Activated CD4-positive, alpha-beta T cell treated with anti-CD3 and anti-CD28 coated beads for 4 hours (primary cell): ENCODE data around the gene OR6B3.
A peak's percentile ranks its signal among the peaks of the same experiment; 100 is the strongest.
"Not testable (repeated sequence)": the region's sequence is repeated elsewhere in the genome, so short reads cannot be mapped to it uniquely, and the experiment has no call there.

Experiments
- DNase-seq, 2 donors: peaks; one replicate each; pipeline ENCODE4 v3.0.0-alpha.2; 2020

The OR6B3 gene

GRCh38 chr2:240053173-240054155, at the start of gene OR6B3:
OR6B3 (minus strand) TSS chr2:240053521.
- DNase-seq, result no peak

GRCh38 chr2:240098349-240098748, 45.0 kb upstream of the OR6B3 start:
- no peak for DNase-seq

DNA sequence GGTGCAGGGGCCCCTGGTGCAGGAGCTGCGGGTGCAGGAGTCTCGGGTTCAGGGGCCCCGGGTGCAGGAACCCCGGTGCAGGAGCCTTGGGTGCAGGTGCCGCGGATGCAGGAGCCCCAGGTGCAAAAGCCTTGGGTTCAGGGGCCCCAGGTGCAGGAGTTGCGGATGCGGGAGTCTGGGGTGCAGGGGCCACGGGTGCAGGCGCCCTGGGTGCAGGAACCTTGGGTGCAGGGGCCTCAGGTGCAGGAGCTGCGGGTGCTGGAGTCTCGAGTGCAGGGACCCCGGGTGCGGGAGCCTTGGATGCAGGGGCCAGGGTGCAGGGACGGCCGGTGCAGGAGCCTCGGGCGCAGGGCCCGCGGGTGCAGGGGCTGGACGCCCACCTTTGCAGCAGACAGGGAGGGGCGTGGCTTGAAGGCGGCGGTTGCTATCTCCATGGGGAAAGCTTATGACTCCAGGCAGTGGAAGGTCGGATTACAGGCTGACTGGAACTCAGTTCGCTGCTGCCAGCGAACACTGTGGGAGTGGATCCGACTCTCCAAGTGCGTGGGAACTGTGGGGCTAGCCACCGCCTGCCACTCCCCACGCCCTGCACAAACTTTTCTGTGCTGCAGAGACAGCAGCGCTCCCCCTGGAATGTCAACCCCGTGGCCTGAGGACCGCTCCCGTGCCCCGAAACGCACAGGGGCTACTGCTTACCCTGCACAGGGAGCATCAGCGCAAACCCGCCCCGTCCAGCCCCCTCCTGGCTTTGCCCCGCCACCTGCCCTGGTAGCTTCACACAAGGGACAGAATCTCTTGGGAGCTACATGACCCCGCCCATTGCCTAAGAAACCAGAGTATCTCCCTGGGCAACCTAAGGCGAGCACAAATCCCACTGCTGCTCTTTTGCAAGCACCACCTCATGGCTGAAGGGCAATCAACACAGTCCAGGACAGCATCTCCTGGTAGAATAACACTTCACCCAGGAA, 42.5 kb upstream of the OR6B3 start:
- no peak for DNase-seq

DNA sequence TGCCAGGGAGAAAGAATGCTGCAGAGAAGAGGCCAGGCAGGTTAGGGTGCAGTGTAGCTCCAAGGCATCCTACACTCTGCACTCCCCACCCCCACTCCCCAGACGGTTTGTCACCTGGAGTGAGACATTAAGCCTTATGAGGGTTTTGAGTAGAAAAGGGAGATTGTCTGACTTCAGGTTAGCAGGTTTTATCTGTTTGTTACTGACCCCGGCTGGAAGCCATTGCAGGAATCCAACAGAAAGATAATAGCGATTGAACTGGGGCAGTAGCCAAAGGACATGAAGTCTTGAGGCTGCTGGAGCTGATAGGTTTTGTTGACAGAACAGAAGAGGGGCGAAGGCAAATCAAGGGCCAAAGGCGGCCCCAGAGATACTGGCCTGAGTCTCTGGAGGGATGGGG, 36.0 kb upstream of the OR6B3 start:
- no peak for DNase-seq

- no peak for DNase-seq
These were observed 33.2 kb upstream of the OR6B3 start for GRCh38 chr2:240086563-240086962.

GRCh38 chr2:240078631-240079030, 25.3 kb upstream of the OR6B3 start:
- DNase-seq, result no peak

DNA sequence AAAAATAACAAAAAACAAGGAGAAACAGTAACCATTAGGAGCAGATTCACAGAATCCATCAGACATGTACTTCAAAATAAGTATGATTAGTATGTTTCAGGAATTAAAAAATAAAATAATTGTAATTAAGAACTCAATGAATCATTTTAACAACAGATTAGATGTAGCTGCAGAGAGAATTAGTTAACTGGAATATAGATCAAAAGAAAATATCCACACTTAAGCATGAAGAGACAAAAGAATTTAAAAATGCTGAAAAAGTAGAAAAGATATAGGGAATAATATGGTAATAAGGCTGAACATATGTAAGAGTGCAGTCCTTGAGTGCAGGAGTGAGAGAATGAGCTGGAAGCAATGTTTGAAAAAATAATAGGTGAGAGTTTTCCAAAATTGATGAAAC, 24.1 kb upstream of the OR6B3 start:
- DNase-seq, result no peak

DNA sequence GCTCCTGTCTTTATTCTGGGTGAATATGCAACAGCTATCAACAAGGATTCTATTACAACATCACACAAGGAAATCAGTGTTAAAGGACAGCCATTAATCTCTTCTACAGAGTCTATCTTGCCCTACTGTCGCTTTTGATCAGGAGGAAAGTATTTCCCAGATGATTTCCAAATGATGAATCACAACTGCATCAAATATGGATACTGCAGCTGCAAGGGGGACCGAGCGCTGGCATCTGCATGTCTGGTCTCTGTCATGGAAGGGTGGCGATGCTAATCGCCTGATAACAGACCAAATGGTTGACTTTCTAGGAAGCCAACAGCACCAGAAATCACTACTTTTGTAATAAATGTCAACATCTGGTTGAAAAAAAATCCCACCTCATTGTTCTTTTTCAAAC, 21.2 kb upstream of the OR6B3 start:
- no peak for DNase-seq

DNA sequence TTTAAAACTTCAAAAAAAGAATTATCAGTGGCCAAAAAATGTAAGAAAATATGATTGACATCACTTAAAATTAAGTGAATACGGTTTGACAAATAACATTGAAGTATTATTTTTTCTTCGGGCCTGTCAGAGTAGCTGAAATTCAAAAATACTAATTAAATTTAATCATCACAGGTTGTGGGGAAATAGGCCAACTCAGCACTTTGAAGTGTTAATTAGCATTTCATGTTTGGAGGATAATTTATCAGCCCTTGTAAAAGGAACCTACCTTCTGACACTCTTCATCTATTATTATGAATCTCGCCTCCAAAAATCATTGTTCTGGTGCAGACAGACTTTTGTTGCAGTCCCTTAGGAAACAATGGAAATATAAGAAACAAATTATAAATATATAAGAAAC, 17.6 kb upstream of the OR6B3 start:
- DNase-seq, result no peak

- DNase-seq, result no peak
These were observed 16.5 kb upstream of the OR6B3 start for GRCh38 chr2:240069829-240070228.

DNA sequence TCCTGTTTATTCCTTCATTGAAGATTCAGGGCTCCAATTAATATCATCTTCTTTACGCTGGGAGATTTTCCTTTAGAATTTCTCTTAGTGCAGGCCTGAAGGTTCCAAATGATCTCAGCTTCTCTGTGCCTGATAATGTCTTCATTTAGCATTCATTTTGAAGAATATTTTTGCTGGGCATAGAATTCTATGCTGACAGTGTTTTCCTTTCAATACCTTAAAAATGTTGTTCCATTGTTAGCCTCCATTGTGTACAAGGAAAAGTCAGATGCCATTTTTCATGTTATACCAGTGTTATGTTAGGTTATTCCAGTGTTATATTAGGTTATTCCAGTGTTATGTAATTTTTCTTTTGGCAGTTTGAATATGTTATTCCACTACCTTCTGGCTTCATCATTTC, 14.9 kb upstream of the OR6B3 start:
- no peak for DNase-seq

GRCh38 chr2:240066489-240066888, 13.2 kb upstream of the OR6B3 start:
- DNase-seq, result no peak

- no peak for DNase-seq
These were observed 11.6 kb upstream of the OR6B3 start for GRCh38 chr2:240064898-240065297.

DNA sequence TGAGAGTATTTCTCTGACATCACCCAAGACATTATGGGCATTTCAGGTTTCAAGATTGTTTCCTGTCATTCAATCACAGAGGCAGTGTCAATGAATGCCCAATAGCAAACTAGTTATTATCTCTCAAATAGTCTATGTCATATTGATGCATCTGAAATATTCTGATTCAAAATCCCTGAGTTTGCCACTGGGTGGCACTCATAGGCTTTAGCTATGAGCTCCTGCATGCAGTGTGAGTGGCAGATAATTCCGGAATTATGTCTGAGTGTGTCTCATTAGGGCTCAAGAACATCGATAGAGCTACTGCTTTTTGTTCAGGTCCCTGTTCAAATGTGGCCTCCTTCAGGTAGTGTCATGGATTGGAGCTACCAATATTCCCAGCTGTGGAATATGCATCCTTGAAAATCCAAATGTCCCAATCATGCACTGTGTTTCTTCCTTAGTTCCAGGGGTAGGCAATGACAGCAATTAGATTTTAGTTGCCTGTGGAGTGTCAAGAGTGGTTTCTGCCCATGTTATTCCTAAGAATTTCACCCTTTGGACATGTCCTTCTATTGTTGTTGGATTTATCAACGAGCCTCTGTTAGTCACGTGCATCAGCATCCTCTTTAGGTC, 7.8 kb upstream of the OR6B3 start:
- DNase-seq, result peak; percentile 34 to 49

DNA sequence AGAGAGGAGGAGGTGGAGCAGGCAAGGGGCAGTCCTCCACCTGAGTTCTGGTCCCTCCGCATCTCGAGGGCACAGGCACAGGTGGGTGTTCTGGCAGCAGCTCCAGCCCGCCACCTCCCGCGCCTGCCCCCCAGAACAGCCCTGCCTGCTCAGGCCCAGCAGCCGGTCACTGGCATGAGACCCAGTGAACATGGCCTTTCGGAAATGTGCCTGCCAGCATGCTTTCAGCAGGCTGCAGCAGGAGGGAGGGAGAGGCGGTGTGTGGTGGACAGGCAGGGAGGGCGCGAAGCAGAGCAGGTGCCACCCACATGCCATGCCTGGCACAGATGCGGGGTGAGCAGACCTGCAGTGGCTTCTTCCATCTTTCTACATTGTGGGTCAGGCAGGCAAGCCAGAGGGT, 3.4 kb upstream of the OR6B3 start:
- DNase-seq, result no peak

DNA sequence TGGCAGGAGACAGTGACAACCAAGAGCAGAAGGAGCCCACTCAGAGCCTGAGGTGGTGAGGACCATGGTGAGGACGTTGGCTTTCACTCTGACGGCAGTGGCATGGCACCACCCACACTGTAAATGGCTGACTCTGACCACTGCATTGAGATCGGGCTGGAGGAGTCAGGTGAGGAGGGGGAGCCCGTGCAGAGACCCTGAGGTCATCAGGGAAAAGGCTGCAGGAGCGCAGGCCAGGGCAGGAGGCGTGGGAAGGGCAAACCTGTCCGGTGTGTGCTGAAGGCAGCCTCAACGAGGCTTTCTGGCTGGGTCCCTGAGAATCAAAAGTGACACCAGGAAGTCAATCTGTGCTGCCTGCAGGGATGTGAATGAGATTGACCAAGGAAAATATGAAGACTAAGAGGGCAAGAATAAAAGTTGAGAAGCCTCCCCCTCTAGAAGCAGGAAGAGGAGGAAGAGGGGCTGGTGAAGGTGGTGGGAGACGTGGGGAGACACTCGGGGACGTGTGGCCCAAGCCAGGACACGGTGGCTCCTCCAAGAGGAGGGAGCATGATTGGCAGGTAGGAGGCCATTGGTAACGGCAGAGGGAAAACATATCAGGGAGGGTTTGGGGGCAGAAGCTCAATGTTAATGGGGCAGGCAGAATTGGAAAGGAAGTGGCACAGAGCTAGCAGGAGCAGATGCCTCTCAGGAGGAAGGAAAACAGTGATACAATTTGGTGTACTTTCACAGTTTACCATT, 2.0 kb upstream of the OR6B3 start:
- no peak for DNase-seq

GRCh38 chr2:240052524-240052923, 797 bp downstream of the OR6B3 start:
- no peak for DNase-seq

DNA sequence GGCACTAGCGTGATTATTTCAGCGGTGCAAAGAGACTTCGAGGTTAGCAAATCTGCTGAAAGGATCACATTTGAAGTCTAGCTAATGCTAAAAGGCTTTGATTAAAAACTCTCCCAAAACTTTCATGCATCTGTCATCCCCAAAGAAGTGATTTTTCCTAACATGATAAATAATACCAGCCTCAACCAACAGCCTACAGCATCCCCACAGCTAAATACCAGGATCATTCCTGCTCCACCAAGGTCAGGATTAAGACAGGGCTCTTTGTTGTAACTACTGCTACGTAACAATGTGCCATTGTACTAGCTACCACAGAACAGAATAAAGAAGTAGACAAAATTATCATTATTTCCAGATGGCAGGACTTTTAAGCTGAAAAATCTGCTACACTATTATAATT, 1.6 kb downstream of the OR6B3 start:
- DNase-seq, result no peak

DNA sequence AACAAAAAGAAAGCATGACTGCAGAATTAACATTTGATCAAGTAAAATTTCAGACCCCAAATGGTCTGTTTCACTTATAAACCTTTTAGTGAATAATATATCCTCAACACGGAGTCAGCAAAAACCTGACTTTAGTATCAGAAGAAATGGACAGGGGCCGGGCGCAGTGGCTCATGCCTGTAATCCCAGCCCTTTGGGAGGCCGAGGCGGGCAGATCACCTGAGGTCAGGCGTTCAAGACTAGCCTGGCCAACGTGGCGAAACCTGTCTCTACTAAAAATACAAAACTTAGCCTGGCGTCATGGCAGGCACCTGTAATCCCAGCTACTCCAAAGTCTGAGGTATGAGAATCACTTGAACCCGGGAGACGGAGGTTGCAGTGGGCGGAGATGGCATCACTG, 3.0 kb downstream of the OR6B3 start:
- no peak for DNase-seq

GRCh38 chr2:240048237-240048636, 5.1 kb downstream of the OR6B3 start:
- DNase-seq, result no peak

DNA sequence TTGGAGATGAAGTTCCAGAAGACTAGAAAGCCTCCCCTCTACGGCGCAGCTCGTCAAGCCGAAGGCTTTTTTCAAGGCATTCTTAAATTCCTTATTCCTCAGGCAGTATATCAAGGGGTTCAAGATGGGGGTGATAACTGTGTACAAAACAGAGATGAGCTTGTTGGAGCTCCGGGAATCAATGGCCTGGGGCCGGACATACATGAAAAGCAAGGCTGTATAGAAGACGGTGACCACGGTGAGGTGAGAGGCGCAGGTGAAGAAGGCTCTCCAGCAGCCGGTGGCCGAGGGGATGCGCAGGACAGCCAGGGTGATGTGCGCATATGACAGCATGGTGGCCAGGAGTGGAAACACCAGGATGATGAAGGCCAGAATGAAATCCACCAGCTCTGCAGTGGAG, 8.2 kb downstream of the OR6B3 start:
- no peak for DNase-seq

- DNase-seq, result not testable (repeated sequence)
These were observed 9.2 kb downstream of the OR6B3 start for GRCh38 chr2:240044096-240044495.
